ENCODE measurements around the gene FOXP1. TPM values are rescaled to one million over a fixed set of nuclear protein-coding genes. Genes with fewer than 3 reads are reported as not detected.

Gene FOXP1
- total RNA-seq = 58.4 and 61.3 TPM in 2 replicates

DNA sequence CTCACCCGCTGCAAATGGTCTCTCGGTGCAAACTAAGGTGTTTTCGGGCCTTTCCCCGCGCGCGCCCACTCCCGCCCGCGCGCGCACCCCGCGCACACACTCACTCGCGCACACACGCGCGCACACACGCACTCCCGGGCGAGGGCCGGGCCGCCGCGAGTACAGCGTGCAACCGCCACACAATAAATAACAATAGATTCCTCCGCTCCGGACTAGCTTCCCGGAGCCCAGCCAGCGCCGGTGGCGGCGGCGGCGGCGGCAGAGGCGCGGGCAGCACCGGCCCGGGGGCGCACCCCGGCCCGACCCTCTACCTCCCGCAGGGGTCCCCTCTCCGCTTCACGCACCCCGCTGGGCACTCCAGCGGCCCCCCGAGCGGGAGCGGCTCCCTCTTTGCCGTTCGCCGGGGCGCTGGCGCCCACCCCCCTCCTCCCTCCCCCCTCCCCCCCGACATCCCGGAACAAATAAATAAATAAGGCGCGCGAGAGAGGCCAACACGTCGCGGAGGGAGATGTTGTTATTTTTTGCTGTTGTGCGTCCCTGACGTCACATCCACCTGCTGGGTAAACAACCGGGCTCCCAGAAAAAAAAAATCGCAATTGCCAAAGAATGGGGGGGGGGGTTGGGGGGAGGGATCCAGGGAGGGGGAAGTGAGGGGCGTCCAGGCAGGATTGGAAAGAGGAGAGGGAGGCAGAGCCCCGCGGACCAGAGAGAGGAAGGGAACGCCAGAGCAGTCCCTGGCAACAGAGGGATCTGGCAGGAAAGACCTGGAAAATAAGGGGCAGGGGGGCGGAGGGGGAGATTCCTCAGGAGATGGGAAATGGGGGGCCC lies at the start of gene FOXP1:
Gene FOXP1, minus strand, starts transcription at position 163 of the 828 bp plus-strand sequence. CDS start 385,347 bp downstream, outside the sequence.
- intact Hi-C loops (cut with micrococcal nuclease) = loop anchor here (1.0 to 10.0 kb wide), 11 partner anchors 91 to 1263 kb away; no protein-coding TSS in a partner anchor

DNA sequence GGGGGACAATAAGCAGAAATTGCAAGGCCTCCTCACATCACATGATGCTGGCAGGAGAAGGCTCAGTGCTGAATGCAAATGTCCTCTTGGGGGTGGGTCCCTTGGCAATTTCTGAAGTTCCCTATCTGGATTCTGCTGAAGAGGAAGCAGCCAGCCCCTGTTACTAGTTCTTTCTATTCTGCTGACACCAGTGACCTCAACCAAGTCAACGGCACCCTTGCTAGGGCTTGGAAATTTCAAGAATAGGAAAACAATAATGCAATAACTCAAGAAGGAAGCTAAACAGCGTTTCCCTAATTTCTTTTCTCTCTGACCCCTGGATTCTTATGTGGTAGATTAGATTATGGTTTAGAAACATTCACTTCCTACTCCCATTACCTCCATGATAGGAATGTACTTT lies 46.2 kb upstream of the FOXP1 start:
- intact Hi-C loops (cut with micrococcal nuclease) = no loop called here

DNA sequence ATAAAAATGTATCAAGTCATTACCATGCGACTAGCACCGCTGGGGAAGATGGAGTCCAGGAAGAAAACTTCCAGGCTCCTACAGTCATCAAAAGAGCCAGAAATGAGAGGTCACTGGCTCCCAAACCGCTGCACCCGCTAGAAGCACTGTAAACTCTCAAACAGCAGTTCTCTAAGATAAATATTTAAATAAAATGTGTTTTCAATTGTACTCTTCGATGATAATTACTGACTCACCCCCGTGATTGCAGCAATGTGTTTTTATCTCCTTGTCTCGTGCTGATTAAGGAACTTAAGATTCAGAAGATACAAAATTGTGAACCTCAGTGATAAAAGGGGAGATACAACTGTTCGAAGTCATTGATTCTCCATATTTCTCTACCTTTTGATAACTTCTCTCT lies 45.8 kb upstream of the FOXP1 start:
- intact Hi-C loops (cut with micrococcal nuclease) = no loop called here

DNA sequence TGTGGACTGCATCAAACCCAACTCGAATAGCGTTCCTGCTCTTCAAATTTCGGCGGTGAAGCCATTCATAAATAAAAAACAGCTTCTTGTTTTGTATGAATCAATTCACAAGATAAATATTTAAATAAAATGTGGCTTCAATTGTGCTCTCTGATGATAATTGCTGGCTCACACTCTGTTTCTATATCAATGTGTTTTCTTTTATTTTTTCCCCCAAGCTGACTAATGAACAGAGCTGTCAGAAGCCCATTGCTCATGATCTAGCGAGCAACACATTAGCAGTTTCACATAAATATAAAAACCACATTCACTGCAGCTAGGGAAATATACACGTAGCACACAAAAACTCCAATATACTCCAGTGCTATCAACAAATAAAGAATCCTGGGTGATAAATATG lies 45.0 kb upstream of the FOXP1 start:
- intact Hi-C loops (cut with micrococcal nuclease) = no loop called here

DNA sequence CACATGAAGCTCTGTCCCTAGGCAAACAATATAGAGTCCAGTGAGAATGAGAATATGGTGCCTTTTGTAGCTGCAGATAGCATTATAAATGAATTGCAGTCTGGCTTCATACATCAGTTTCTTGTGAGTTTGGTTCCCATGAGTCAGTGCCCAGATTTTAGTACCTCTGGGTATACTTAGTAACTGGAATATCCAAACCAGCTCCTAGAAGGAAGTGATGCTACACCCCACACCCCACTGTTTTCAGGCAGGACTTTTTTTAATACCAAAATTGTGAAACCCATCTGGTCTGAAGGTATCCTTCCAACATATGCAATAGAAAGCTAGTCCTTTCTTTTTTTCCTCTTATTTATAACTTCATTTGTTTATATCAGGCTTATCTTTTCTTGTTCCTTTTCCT lies 42.1 kb upstream of the FOXP1 start:
- intact Hi-C loops (cut with micrococcal nuclease) = no loop called here

DNA sequence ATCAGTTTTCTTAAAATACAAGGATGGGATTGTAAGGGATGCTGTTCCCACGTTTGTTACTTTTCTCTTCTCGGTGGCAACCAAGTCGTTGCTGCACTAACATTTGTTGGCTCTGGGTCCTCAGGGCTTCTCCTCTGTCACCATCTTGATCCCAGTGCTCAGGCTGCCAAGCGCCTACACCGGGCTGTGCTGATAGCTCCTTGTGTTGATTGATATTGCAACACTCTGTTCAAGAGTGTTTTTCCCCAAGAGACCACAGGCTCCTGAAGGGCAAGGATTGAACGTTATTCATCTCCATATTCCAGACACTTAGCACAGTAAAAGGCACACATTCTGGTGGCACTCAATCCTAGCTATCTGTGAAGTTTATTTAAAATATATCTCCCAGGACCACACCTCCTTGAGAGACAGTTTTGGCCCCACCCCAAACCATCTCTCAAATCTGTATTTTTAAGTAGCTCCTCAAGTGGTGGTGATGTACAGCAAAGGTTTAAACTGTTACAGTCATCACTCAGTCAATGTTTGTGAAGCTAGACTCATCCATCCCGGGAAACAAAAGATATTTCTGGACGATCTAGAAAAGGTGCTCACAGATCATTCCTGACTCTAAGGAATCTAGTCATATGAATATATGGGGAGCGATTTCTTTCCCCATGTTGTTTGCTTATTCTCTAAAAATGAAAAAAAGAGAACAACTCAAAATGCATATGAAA lies 38.5 kb upstream of the FOXP1 start:
- intact Hi-C loops (cut with micrococcal nuclease) = no loop called here

DNA sequence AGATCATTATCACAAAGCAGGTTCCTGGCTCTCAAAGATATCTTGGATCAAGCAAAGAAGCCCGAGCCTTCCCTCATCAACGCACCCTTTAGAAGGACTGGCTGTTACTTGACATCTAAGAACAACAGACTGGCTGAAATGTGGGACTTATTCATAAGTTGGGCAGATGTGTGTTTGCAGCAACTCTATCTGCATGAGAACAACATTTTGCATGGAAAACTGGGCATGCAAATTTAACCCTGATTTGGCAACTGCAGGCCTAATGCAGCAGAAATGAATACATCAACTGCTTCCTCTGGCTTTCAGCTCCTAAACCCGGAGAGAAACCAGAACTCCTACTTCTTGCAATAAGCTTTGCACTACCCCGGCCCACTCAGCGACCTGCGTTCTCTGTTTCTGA lies 35.0 kb upstream of the FOXP1 start:
- intact Hi-C loops (cut with micrococcal nuclease) = no loop called here

DNA sequence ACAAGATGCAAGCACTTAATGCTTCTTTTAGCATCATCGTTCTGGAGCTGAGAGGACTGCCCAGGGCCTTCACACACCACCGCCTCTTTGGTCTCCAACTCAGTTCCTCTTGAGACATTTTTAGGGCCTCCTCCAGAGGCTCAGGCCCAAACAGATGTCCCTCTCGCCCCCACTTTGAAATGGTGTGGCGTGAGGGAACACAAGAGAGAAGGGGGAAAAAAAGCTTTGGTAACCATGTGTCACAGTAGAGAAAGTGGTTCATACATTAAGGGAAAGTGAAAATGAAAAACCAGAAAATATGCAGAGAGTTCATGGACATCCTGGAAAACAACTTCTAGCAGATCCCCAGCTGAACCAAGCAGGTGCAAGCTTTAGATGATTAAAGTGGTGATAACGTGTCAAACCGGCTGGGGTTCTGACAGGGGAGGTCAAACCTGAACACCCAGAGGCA lies 33.1 kb upstream of the FOXP1 start:
- intact Hi-C loops (cut with micrococcal nuclease) = no loop called here

DNA sequence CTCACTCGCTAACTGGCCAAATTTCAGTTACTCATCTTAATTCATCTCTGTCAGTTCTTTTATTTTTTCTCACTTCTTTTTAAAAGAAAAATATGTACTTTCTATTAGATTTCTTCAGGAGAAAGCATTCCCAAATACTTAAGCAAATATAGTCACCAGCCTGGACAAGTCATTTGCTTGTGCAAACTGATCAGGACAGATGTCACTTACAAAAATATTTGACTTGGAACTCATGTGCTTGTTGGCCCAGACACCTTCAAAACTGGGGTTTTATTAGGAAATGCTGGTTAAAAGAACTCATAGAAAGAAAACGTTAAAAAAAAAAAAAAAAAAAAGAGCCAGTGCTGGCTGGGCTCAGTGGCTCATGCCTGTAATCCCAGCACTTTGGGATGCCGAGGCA lies 31.3 kb upstream of the FOXP1 start:
- intact Hi-C loops (cut with micrococcal nuclease) = no loop called here

DNA sequence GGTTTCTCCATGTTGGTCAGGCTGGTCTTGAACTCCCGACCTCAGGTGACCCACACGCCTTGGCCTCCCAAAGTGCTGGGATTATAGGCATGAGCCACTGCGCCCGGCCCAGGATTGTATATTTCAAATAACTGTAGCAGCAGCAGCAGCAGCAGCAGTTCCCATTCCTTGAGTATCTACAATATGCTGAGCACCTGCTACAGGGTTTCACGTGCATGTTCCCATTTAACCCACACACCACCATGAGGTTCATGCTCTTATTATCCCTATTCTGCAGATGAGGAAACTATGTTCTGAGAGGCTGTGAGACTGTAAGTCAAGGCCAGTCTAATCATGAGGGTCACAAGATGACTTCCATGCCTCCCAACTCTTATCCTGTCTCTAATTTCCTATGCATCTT lies 30.9 kb upstream of the FOXP1 start:
- intact Hi-C loops (cut with micrococcal nuclease) = no loop called here

DNA sequence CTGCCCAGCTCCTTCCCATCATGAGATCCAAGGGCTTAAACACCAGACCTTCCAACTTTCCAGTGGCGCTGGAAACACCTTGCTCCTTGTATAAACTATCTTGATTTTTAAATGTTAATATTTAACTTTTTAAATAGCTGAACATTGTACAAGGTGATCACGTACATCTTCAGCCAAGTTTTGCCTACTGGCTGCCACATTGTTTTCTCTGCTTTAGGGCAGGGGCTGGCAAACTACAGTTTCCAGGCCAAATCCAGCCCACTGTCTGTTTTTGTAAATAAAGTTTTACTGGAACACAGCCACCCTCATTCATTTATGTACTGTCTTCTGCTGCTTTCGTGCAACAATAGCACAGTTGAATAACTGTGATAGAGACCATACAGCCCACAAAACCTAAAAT lies 27.6 kb upstream of the FOXP1 start:
- intact Hi-C loops (cut with micrococcal nuclease) = no loop called here

DNA sequence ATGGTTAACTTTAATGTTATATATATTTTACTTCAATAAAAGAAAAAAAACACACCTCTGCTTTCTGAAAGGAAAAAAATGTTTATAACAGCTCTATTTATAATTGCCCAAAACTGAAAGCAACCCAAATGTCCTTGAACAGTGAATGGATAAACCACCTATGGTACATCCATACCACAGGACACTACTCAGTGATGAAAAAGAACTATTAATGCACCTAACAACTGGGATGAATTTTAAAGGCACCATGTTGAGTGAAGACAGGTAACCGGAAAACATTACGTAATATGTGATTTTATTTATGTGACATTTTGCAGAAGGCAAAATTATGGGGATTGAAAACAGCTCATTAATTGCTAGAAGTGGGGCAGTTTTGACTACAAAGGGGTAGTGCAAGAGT lies 23.8 kb upstream of the FOXP1 start:
- intact Hi-C loops (cut with micrococcal nuclease) = no loop called here

DNA sequence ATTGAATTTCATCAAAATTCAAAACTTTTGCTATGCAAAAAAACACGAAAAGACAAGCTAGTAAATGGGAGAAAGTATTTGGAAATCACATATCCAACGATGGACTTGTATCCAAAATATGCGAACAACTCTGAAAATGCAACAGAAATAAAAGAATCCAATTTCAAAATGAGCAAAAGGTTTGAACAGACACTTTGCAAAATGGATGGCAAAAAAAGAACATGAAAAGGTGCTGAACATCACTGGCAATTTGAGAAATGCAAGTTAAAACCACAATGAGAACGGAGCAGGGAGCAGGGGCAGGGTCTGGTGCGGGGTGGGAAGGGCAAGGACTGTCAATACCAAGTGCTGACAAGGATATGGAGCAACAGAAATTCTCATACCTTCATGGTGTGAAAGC lies 23.1 kb upstream of the FOXP1 start:
- intact Hi-C loops (cut with micrococcal nuclease) = no loop called here

DNA sequence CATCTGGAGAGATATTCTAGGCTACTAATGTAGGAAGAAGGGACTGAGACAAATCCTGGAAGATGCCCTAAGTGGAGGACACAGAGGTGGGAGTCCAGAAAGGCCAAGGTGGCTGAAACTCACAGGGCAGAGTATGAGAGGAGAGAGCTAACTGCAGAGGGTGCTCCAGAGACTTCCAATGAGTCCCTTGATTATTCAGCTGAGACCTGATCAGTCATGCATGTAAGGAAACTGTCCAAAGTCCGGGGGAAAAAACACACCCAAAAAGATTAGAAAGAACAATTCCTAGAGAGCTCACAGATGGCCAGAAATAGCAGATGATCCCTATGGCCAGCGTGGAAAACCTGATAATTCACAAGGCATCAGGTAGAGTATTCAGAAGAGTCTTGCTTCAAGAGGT lies 18.7 kb upstream of the FOXP1 start:
- intact Hi-C loops (cut with micrococcal nuclease) = no loop called here

DNA sequence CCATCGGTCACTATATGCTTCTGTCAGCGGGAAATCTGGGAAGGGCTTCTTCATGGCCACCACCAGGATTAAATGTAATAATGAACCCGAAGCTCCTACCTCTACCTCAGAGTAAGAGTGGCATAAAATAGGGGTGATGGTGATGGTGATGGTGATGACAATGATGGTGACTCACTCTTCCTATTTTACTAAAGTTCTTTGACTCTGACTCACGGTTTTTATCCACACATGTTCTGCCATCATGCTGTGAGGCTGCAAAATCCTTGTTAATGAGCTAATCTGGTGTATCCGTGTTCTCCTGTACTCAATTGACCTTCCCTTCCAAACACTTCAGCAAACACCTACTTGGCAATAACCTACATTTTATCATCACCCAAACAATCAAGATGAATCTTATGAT lies 18.3 kb upstream of the FOXP1 start:
- intact Hi-C loops (cut with micrococcal nuclease) = no loop called here

DNA sequence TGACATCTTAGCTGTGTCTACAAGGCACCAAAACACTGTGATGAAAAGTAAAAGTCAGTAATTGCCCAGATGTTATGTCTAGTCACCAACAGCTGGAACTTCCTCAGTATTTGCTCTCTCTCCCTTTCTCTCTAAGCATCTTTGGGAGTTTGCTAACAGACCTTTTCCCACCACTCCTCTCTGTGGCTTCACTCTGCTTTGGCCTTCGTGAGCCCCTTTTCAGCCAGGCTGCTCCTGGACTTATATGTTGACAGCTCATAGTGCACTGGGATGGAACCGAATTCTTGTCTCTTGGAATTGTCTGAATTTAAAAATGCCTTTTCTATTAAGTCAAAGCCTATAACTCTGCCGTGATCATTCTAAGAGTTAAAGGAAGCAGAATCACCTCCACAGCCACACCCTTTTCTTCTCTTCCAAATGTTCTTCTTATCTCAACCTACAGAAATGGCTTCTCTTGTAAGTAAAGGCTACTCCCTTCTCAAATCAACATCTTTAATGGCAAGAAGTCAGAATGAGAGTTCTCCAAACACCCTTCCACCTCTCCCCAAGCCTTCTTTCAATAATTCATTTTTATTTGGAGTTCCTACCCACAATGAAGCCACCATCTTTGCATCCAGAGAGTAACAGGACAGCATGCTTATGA lies 17.2 kb upstream of the FOXP1 start:
- intact Hi-C loops (cut with micrococcal nuclease) = no loop called here

DNA sequence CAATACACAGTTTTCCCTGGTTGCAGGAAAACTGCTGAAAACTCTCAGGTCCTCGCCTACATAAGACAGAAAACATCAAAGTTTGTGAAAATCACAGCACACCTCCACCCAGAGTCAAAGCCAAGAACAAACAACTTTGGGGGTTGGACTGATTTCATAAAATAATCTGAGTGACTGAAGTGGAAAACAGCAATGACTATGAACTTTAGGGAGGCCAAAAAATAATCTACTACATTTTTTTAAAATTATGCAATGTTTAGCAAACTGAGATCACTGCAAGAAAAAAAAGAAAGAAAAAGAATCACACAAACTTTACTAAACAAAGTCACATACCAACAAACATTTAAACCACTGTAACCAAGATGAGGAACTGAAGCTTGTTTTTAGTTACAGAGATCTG lies 15.9 kb upstream of the FOXP1 start:
- intact Hi-C loops (cut with micrococcal nuclease) = no loop called here

DNA sequence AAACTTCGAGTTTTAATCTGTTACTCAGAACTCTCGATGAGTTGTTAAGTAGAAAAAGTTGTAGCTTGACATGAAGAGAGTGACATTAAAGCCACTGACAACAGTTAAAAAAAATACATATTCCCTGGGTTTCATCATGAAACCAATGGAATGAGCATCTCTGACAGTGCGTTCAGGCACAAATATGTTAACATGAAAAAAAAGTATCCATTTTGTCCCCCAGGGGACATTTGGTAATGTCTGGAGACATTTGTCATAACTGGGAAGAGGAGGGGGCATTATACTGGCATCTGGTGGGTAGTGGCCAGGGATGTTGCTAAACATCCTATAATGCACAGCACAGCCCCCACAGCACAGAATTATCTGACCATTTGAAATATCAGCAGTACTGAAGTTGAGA lies 14.8 kb upstream of the FOXP1 start:
- intact Hi-C loops (cut with micrococcal nuclease) = no loop called here

DNA sequence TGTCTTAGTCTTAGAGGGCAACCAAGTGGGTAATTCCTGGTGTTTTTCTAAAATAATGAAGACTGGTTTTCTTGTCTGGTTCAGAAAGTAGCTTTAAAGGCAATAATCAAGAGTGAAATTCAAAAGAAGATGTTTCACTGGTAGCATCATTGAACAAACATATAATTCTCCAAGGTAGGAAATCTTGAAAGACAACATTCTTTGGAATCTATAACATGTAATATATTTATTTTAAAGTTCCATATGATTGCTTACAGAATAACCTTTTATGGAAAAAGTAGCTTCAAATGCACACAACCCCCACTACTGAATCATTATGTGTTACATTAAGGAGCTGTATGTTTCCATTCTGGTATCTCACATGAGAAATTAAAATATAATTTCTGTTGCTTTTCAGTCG lies 13.8 kb upstream of the FOXP1 start:
- intact Hi-C loops (cut with micrococcal nuclease) = no loop called here

DNA sequence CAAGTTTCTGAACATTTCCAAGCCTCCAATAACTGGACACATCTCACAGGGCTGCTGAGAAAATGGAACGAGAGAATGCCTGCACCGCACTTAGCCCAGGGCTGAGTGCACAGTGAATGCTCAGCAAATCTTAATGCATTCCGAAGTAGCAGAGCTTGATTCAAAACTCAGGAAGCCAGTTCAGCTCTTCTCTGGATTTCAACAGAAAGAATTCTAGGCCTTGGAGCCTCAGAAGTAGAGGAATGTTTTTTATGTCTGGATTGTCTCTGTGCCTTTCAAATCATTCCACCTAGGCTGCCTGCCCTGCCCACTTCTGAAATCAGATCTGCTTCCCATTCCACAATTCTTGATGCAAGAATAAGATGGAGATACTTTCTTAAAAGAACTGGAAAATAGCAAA lies 9.6 kb upstream of the FOXP1 start:
- intact Hi-C loops (cut with micrococcal nuclease) = no loop called here

DNA sequence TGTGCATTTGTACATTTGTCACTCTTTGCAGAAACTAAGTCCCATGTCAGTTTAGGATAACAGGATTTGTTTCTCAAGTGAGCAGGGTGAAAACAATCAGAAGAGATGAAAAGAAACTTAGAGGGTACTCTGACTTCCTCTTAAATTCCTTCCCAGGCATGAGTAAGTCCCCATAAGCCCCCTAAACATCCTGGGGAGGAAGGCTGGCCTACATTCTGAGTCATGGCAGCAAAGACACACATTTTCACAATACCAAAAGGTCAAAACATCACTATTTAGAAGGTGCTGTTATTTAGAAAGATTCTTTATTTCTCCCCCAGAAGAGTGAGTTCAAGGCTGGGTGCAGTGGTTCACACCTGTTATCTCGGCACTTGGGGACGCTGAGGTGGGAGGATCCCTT lies 7.6 kb upstream of the FOXP1 start:
- intact Hi-C loops (cut with micrococcal nuclease) = no loop called here

DNA sequence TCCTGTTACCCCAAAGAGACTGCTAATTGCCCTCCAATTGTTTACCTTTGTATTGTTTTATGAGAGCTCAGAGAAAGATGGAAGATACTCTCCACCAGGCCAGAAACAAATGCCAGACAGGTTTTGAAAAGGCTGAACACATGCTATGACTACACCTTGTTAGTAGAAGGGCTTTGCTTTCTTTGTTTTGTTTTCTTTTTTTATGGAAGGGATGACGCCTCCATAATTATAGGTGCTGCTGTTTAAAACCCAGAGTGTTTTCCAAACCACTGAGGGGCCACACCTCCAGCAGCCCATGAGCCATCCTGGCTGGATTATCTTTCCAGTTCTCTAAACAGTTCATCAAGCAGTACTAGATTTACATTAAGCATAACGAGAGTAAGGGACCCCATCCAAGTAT lies 5.6 kb upstream of the FOXP1 start:
- intact Hi-C loops (cut with micrococcal nuclease) = loop anchor here (10.0 kb wide), 2 partner anchors 194 to 516 kb away; no protein-coding TSS in a partner anchor

Measured in T-helper 1 cell treated with Interleukin-12 subunit alpha and Interleukin-12 subunit beta and Interleukin-4 antibody, amounts not matched to agents 30 ng/mL and 1 ng/mL, for 36 hours (primary cell).